ENCODE results near the gene P3H1.
"Not testable (repeated sequence)": the region's sequence is repeated elsewhere in the genome, so short reads cannot be mapped to it uniquely, and the experiment has no call there.

Gene P3H1

GRCh38 chr1:42768172-42768571, 1.3 kb upstream of the P3H1 start:
- no peak for DNase-seq

- DNase-seq: no peak
These were observed 727 bp upstream of the P3H1 start for GRCh38 chr1:42767510-42768000.

- DNase-seq: peak; percentile 55 to 66
These were observed 742 bp downstream of the P3H1 start for GRCh38 chr1:42765832-42766740.

- no peak for DNase-seq
These were observed 1.6 kb downstream of the P3H1 start for GRCh38 chr1:42765269-42765668.

- DNase-seq: no peak
These were observed 4.6 kb downstream of the P3H1 start for GRCh38 chr1:42762269-42762668.

GRCh38 chr1:42761567-42761966, 5.3 kb downstream of the P3H1 start:
- DNase-seq: no peak

- DNase-seq: no peak
These were observed 7.7 kb downstream of the P3H1 start for GRCh38 chr1:42759114-42759513.

GRCh38 chr1:42758641-42759040, 8.2 kb downstream of the P3H1 start:
- no peak for DNase-seq

GRCh38 chr1:42757892-42758275, 8.9 kb downstream of the P3H1 start:
- DNase-seq: no peak

GRCh38 chr1:42756956-42757891, 9.6 kb downstream of the P3H1 start:
- no peak for DNase-seq

GRCh38 chr1:42753070-42753469, 13.8 kb downstream of the P3H1 start:
- DNase-seq: no peak

GRCh38 chr1:42752284-42752683, 14.5 kb downstream of the P3H1 start:
- no peak for DNase-seq

- DNase-seq: not testable (repeated sequence)
These were observed 15.2 kb downstream of the P3H1 start for GRCh38 chr1:42751511-42752070.

- DNase-seq: no peak
These were observed 16.8 kb downstream of the P3H1 start for GRCh38 chr1:42750041-42750440.

GRCh38 chr1:42748461-42749410, 18.1 kb downstream of the P3H1 start:
- DNase-seq: no peak

GRCh38 chr1:42748021-42748420, 18.8 kb downstream of the P3H1 start:
- no peak for DNase-seq

GRCh38 chr1:42747125-42747524, 19.7 kb downstream of the P3H1 start:
- peak; percentile 44 to 49 for DNase-seq

- no peak for DNase-seq
These were observed 20.3 kb downstream of the P3H1 start for GRCh38 chr1:42746436-42747105.

GRCh38 chr1:42745851-42746250, 21.0 kb downstream of the P3H1 start:
- DNase-seq: no peak

GRCh38 chr1:42744148-42744413, 22.7 kb downstream of the P3H1 start:
- no peak for DNase-seq

GRCh38 chr1:42743317-42744147, 23.3 kb downstream of the P3H1 start:
- DNase-seq: no peak

All from activated CD4-positive, alpha-beta T cell treated with anti-CD3 and anti-CD28 coated beads, Interleukin-2, amount 50 U/mL, for 48 hours (primary cell).